GM12878 (cell line): ENCODE measurements around the gene TLDC2. TPM values are rescaled to one million over a fixed set of nuclear protein-coding genes. Genes with fewer than 3 reads are reported as not detected.
A peak's percentile ranks its signal among the peaks of the same experiment; 100 is the strongest.

ENCODE experiments used
- ATAC-seq: fragments of 200-7000 bp; cut with Tn5 transposase; 3 replicates; pipeline ENCODE4 v1.9.1; 2020; ENCODE audit warnings: mild to moderate bottlenecking, moderate library complexity
- BruUV-seq: library from RNA; stranded (reverse); fragments of 400-500 nt; replicated peaks from 2 replicates; lab custom pipeline; 2021; lab: Mats Ljungman, UMichigan
- CTCF ChIA-PET: fragments of 300-600 bp; sonication (Branson Sonifier 250); formaldehyde crosslinking; extraction: SDS; loops from one replicate; lab custom pipeline; 2021; ENCODE audit warnings: inconsistent platforms; lab: Yijun Ruan, JAX
- POLR2A ChIA-PET: fragments of 350-600 bp; formaldehyde crosslinking; extraction: SDS; loops from one replicate; lab custom pipeline; 2021; ENCODE audit warnings: inconsistent platforms; lab: Charles Lee
- RAD21 ChIA-PET: fragments of 300-600 bp; sonication (Branson Sonifier 250); formaldehyde crosslinking; loops from one replicate; lab custom pipeline; 2023; ENCODE audit warnings: antibody characterized with exemption; ENCODE audit not compliant: unreplicated experiment; lab: Charles Lee
- SMC1A ChIA-PET: fragments of 300-600 bp; sonication (Branson Sonifier 250); formaldehyde crosslinking; loops from one replicate; lab custom pipeline; 2023; ENCODE audit not compliant: unreplicated experiment, uncharacterized antibody; lab: Charles Lee
- DNase-seq: peaks from one replicate; pipeline ENCODE4 v3.0.0-alpha.2; 2011; ENCODE audit warnings: low read depth, low spot score
- FAIRE-seq: peaks from 3 replicates; lab custom pipeline; 2011; peaks lifted over from hg19 to GRCh38; lab: Jason Lieb, UNC
- H2AFZ ChIP-seq: 2 replicates; pipeline ENCODE4 v1.6.0; 2011; ENCODE audit warnings: low read depth, low read length, control low read depth; ENCODE audit not compliant: control insufficient read depth
- H3K27ac ChIP-seq: 2 replicates; pipeline ENCODE4 v1.5.1; 2011; ENCODE audit warnings: control low read depth; ENCODE audit not compliant: control insufficient read depth, insufficient read depth
- H3K27me3 ChIP-seq, 2 experiments: replicated peaks in 1 of 2; 2 replicates each; pipeline versions ENCODE4 v1.6.0 to v1.6.1; 2011; ENCODE audit warnings: low read length in 1 of 2; ENCODE audit not compliant: control insufficient read depth in 2 of 2, insufficient read depth in 2 of 2
- H3K36me3 ChIP-seq, 2 experiments: 2 replicates each; pipeline ENCODE4 v1.5.1; 2011; ENCODE audit warnings: low read length in 1 of 2; ENCODE audit not compliant: control insufficient read depth in 2 of 2, insufficient read depth in 2 of 2
- H3K4me1 ChIP-seq: 2 replicates; pipeline ENCODE4 v1.6.1; 2011; ENCODE audit warnings: mild to moderate bottlenecking, low read length, moderate library complexity, mixed read lengths; ENCODE audit not compliant: control insufficient read depth, insufficient read depth
- H3K4me2 ChIP-seq: 2 replicates; pipeline ENCODE4 v1.6.0; 2011; ENCODE audit warnings: control low read depth; ENCODE audit not compliant: control insufficient read depth, insufficient read depth
- H3K4me3 ChIP-seq: fragments of 200-600 bp; sonication (generic); 2 replicates; pipeline ENCODE4 v1.5.1; 2016
- H3K79me2 ChIP-seq: 2 replicates; pipeline ENCODE4 v1.6.0; 2011; ENCODE audit warnings: low read length; ENCODE audit not compliant: control insufficient read depth, insufficient read depth
- H3K9ac ChIP-seq: 2 replicates; pipeline ENCODE4 v1.8.0; 2011; ENCODE audit warnings: low read length, control low read depth, mixed read lengths; ENCODE audit not compliant: control insufficient read depth, insufficient read depth
- H3K9me3 ChIP-seq: replicated peaks from 3 replicates; pipeline ENCODE4 v1.5.1; 2011; ENCODE audit warnings: mild to moderate bottlenecking, low read length; ENCODE audit not compliant: control insufficient read depth, insufficient read depth
- H4K20me1 ChIP-seq: 2 replicates; pipeline ENCODE4 v1.6.0; 2011; ENCODE audit not compliant: control insufficient read depth, insufficient read depth
- BCL11A ChIP-seq: IDR thresholded peaks from 2 replicates; pipeline ENCODE4 v1.6.1; 2011; ENCODE audit warnings: low read depth, low read length
- EED ChIP-seq: sonication (generic); IDR thresholded peaks from 2 replicates; pipeline ENCODE4 v1.6.1; 2016; ENCODE audit warnings: antibody characterized with exemption, low read depth
- IKZF1 ChIP-seq: fragments of 450-650 bp; conservative IDR thresholded peaks from 2 replicates; pipeline ENCODE4 v1.6.1; 2017; ENCODE audit warnings: antibody characterized with exemption, mild to moderate bottlenecking
- IKZF2 ChIP-seq, 2 experiments: fragments of 450-650 bp; IDR thresholded peaks; 2 replicates each; pipeline ENCODE4 v1.6.1; 2017; ENCODE audit warnings: mild to moderate bottlenecking in 2 of 2, moderate library complexity in 2 of 2
- NKRF ChIP-seq: fragments of 450-650 bp; conservative IDR thresholded peaks from 2 replicates; pipeline ENCODE4 v1.6.1; 2017; ENCODE audit warnings: mild to moderate bottlenecking, moderate library complexity
- WGBS: methylation state at CpG from one replicate; pipeline ENCODE4 v1.1.6; 2016; ENCODE audit warnings: low lambda C conversion rate; ENCODE audit not compliant: insufficient replicate concordance, insufficient coverage; ENCODE audit errors: missing lambda C conversion rate; 5-methylcytosine and 5-hydroxymethylcytosine counted together
- in situ Hi-C: fragments of 300-500 bp; cut with MboI; formaldehyde crosslinking; loops from 9 replicates; pipeline ENCODE4 v1.14.3; 2018; ENCODE audit warnings: mixed read lengths
- intact Hi-C: fragments of 100-400 bp; cut with micrococcal nuclease; formaldehyde crosslinking; loops from one replicate; pipeline ENCODE4 v1.14.2; 2022; ENCODE audit not compliant: unreplicated experiment
- polyA plus RNA-seq, 11 experiments: library from polyadenylated mRNA; depleted of rRNA in 4 of 11; unstranded in 6 of 11; stranded (reverse) in 5 of 11; fragments of >200 nt; fragmentation: Nextera tagmentation in 4 of 11; fragmentation: Illumina TruSeq in 1 of 11; extraction: Ambion mirVana in 4 of 11; extraction: Trizol in 1 of 11; gene quantifications; 1 replicate in 1 of 11; 2 replicates in 10 of 11; pipeline versions ENCODE4 v1.2.1 to v1.2.3, GENCODE V29; 2011 to 2016; ENCODE audit warnings: inconsistent platforms in 2 of 11, missing spikeins in 2 of 11, low read depth in 1 of 11
- total RNA-seq, 4 experiments: library from RNA; depleted of rRNA in 3 of 4; stranded (reverse); fragments of >200 nt in 3 of 4; fragmentation: Illumina TruSeq in 1 of 4; extraction: Trizol in 1 of 4; gene quantifications; 2 replicates each; pipeline versions ENCODE4 v1.2.1 to v1.2.3, GENCODE V29; 2013 to 2021

TLDC2 gene
- total and polyA plus RNA-seq, 10 of the 15 experiments (the other 5 are each of a cell fraction or from before 2014, with no cell fraction given) = 0.05 to 0.41 (median 0.21) TPM

DNA sequence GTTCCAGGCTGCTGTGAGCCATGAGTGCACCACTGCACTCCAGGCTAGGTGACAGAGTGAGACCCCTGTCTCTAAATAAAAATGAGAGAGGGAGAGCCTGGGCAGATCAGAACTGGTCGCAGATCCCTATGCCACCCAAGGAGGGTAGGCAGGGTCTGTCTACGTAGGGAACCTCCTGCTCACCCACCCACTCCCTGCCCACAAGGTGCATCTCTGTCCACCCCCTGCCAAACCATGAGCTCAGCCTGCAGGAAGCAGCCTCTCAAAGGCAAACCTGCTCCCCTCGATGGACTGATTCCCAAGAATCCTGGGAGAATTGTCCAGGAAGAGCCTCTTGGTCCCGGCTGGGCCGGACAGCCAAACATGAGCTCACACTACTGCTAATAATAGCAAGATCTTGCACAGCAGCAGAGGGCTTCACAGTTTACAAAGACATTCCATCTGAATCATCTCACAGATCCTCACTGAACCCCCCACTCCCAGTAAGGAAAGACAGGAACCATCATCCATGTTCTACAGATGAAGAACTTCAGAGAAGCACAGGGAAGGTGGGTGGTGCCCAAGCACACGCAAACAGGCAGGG lies 27.8 kb upstream of the TLDC2 start:
- FAIRE-seq = no peak
- H3K79me2 ChIP-seq = peaks cover 10% of the 10 kb centered on the region

More for the DNA sequence above, 27.8 kb upstream of the TLDC2 start:
- Histone ChIP-seq H3K9me3 (peaks cover 2% of the 10 kb centered on the region; the same call in 1 of the 3 replicates), H2AFZ (no peak overlapping the region), H3K9ac (no peak overlapping the region; the same call in 1 of the 2 replicates), H3K27ac (peak overlapping the region; percentile 72), H4K20me1 (no peaks in the 10 kb centered on the region), H3K36me3 (no peaks in the 10 kb centered on the region; a peak in 1 of 4 replicates), H3K4me2 (peak overlapping the region; percentile 57), H3K4me3 (no peak overlapping the region; the same call in 1 of the 2 replicates), H3K4me1 (peaks cover 75% of the 10 kb centered on the region), H3K27me3 (no peaks in the 10 kb centered on the region)
- 65% methylated on average over 6 of the region's 6 CpGs for WGBS
- ChIA-PET SMC1A (interaction anchor here (0.9 to 7.7 kb wide), 4 partner anchors 12 to 39 kb away, joined by 3 to 105 read pairs (median 32); a partner anchor contains a TSS), POLR2A (interaction anchor here (0.8 to 7.5 kb wide), 3 partner anchors 13 to 19 kb away, joined by 3 to 72 read pairs (median 69); a partner anchor contains a TSS), CTCF (interaction anchor here (0.6 to 25.3 kb wide), 8 partner anchors 10 to 116 kb away, joined by 3 to 349 read pairs (median 4); partner anchors contain the start of gene TLDC2), RAD21 (interaction anchor here (0.7 to 6.0 kb wide), 6 partner anchors 12 to 38 kb away, joined by 3 to 48 read pairs (median 6); a partner anchor contains a TSS)
- DNase-seq (no peak), ATAC-seq (no peak)
- in situ Hi-C loops = no loop called here
- TF ChIP-seq IKZF2 (IDR thresholded peaks at IDR 0.05) (peak; percentile 13 to 22; a peak in 1 of 4 replicates), IKZF1 (0 out of 2 replicates have a peak, but pooled peaks have one; percentile 27), BCL11A (no peak), EED (peak; percentile 69; the same call in 1 of the 2 replicates), NKRF (no peak)
- BruUV-seq = no TSS peak
- intact Hi-C loops = loop anchor here (10.0 kb wide), 1 partner anchor 383 kb away; no protein-coding TSS in a partner anchor
